OCI-LY3 (cell line): ENCODE results near the gene TNFRSF1B.

ENCODE experiments used
- H2AFZ ChIP-seq: fragments of 200-600, 300-600 bp; shearing (Covaris generic); 2 replicates; pipeline ENCODE4 v1.6.0; 2014; ENCODE audit warnings: antibody characterized with exemption, low read depth, low read length
- H3K27ac ChIP-seq: fragments of 200-600, 300-600 bp; sonication (generic); 2 replicates; pipeline ENCODE4 v1.5.1; 2014; ENCODE audit warnings: mild to moderate bottlenecking, low read length, moderate library complexity, mixed read lengths
- H3K27me3 ChIP-seq: fragments of 200-600, 300-600 bp; sonication (generic); 2 replicates; pipeline ENCODE4 v1.6.1; 2014; ENCODE audit warnings: low read depth, low read length, mixed read lengths
- H3K36me3 ChIP-seq: fragments of 200-600, 300-600 bp; sonication (generic); replicated peaks from 2 replicates; pipeline ENCODE3; 2014; ENCODE audit warnings: low read depth, low read length, mixed read lengths
- H3K4me1 ChIP-seq: fragments of 300-600, 200-600 bp; sonication (generic); 2 replicates; pipeline ENCODE4 v1.6.1; 2014; ENCODE audit warnings: low read length, mixed read lengths
- H3K4me2 ChIP-seq: fragments of 200-600, 300-600 bp; sonication (generic); 2 replicates; pipeline ENCODE4 v1.6.1; 2014; ENCODE audit warnings: low read length, mixed read lengths
- H3K4me3 ChIP-seq: fragments of 300-600, 200-600 bp; sonication (generic); 2 replicates; pipeline ENCODE4 v1.5.1; 2014; ENCODE audit warnings: antibody characterized with exemption, mild to moderate bottlenecking, low read length, moderate library complexity
- H3K79me2 ChIP-seq: fragments of 300-600, 200-600 bp; shearing (Covaris generic); 2 replicates; pipeline ENCODE4 v1.6.1; 2014; ENCODE audit warnings: mild to moderate bottlenecking, low read length, mixed read lengths
- H3K9ac ChIP-seq: fragments of 300-600, 200-600 bp; shearing (Covaris generic); 2 replicates; pipeline ENCODE4 v1.6.0; 2014; ENCODE audit warnings: mild to moderate bottlenecking, low read length, moderate library complexity
- H3K9me3 ChIP-seq: fragments of 200-600, 300-600 bp; shearing (Covaris generic); 2 replicates; pipeline ENCODE4 v1.6.1; 2014; ENCODE audit warnings: low read length, mixed read lengths; ENCODE audit not compliant: insufficient read depth
- H4K20me1 ChIP-seq: fragments of 200-600, 300-600 bp; sonication (generic); 2 replicates; pipeline ENCODE4 v1.6.1; 2016; ENCODE audit warnings: low read length, mixed read lengths; ENCODE audit not compliant: insufficient read depth
- CTCF ChIP-seq: fragments of 200-600, 300-600 bp; sonication (generic); IDR thresholded peaks from 2 replicates; pipeline ENCODE4 v1.5.1; 2014; ENCODE audit warnings: antibody characterized with exemption, low read length, low read depth
- EZH2phosphoT487 ChIP-seq: fragments of 200-600 bp; shearing (Covaris generic); IDR thresholded peaks from 2 replicates; pipeline ENCODE4 v1.6.1; 2018; ENCODE audit warnings: antibody characterized with exemption, mixed run types, low read depth

The TNFRSF1B gene

GRCh38 chr1:12140515-12141162 lies 26.2 kb upstream of the TNFRSF1B start:
- H3K36me3 ChIP-seq, result no peaks in the 10 kb centered on the region
- H3K27ac ChIP-seq, result no peak overlapping the region
- peaks cover 52% of the 10 kb centered on the region for H3K4me1 ChIP-seq
- no peaks in the 10 kb centered on the region for H4K20me1 ChIP-seq
- H3K79me2 ChIP-seq, result no peaks in the 10 kb centered on the region
- TF ChIP-seq CTCF, result no peak
- no peak for TF ChIP-seq EZH2phosphoT487
- H3K9me3 ChIP-seq, result no peaks in the 10 kb centered on the region
- H3K4me3 ChIP-seq, result no peak overlapping the region
- no peaks in the 10 kb centered on the region for H3K27me3 ChIP-seq
- no peak overlapping the region for H3K4me2 ChIP-seq
- H2AFZ ChIP-seq, result no peak overlapping the region
- no peak overlapping the region for H3K9ac ChIP-seq

GRCh38 chr1:12141163-12141850 lies 25.5 kb upstream of the TNFRSF1B start:
- no peak overlapping the region for H3K4me3 ChIP-seq

GRCh38 chr1:12142141-12142823 lies 24.5 kb upstream of the TNFRSF1B start:
- TF ChIP-seq CTCF (no peak), EZH2phosphoT487 (no peak)
- Histone ChIP-seq H3K4me2 (no peak overlapping the region), H3K4me1 (peaks cover 55% of the 10 kb centered on the region), H3K9me3 (no peaks in the 10 kb centered on the region), H3K27ac (no peak overlapping the region), H3K9ac (no peak overlapping the region), H3K36me3 (no peaks in the 10 kb centered on the region), H3K79me2 (no peaks in the 10 kb centered on the region), H3K4me3 (no peak overlapping the region), H4K20me1 (no peaks in the 10 kb centered on the region), H3K27me3 (no peaks in the 10 kb centered on the region), H2AFZ (no peak overlapping the region)

More at GRCh38 chr1:12141163-12141850, 25.5 kb upstream of the TNFRSF1B start:
- Histone ChIP-seq H3K4me1 (peaks cover 52% of the 10 kb centered on the region), H3K27ac (no peak overlapping the region), H3K9ac (no peak overlapping the region), H3K36me3 (no peaks in the 10 kb centered on the region), H3K9me3 (no peaks in the 10 kb centered on the region), H2AFZ (no peak overlapping the region), H4K20me1 (no peaks in the 10 kb centered on the region), H3K27me3 (no peaks in the 10 kb centered on the region), H3K4me2 (no peak overlapping the region), H3K79me2 (no peaks in the 10 kb centered on the region)
- no peak for TF ChIP-seq EZH2phosphoT487
- TF ChIP-seq CTCF, result no peak
